Mesodermal cell (in vitro differentiated cells): Measurements from ENCODE around the gene PRTFDC1.

ENCODE experiments used
- H3K27ac ChIP-seq: 2 replicates; pipeline ENCODE4 v1.7.0; 2013; ENCODE audit warnings: mild to moderate bottlenecking, low read depth, low read length, moderate library complexity; ENCODE audit not compliant: severe bottlenecking
- H3K36me3 ChIP-seq: 2 replicates; pipeline ENCODE4 v1.7.1; 2013; ENCODE audit warnings: mild to moderate bottlenecking, low read length, moderate library complexity; ENCODE audit not compliant: control insufficient read depth, insufficient read depth
- H3K4me1 ChIP-seq: one replicate; pipeline ENCODE4 v1.7.1; 2013; ENCODE audit warnings: mild to moderate bottlenecking, low read length; ENCODE audit not compliant: insufficient read depth, control insufficient read depth, poor library complexity, severe bottlenecking
- H3K4me3 ChIP-seq: 2 replicates; pipeline ENCODE4 v1.7.0; 2013; ENCODE audit warnings: low read length, control low read depth, mild to moderate bottlenecking; ENCODE audit not compliant: insufficient read depth, poor library complexity, severe bottlenecking; ENCODE audit errors: extremely low read depth
- H3K9me3 ChIP-seq: 2 replicates; pipeline ENCODE4 v1.7.1; 2013; ENCODE audit warnings: mild to moderate bottlenecking, low read length, moderate library complexity; ENCODE audit not compliant: control insufficient read depth
- WGBS, 2 experiments: methylation state at CpG; one replicate each; pipeline ENCODE4 v1.1.5; 2013; ENCODE audit warnings: missing lambda C conversion rate in 2 of 2; ENCODE audit not compliant: insufficient coverage in 2 of 2; 5-methylcytosine and 5-hydroxymethylcytosine counted together

PRTFDC1 gene

GRCh38 chr10:24902400-24902728 lies 50.0 kb downstream of the PRTFDC1 start:
- whole genome bisulfite sequencing, 2 experiments, result no CpG with 5 or more reads among the region's 1 CpG
- H3K27ac ChIP-seq, result peak overlapping the region; percentile 31
- no peaks in the 10 kb centered on the region for H3K9me3 ChIP-seq
- H3K4me1 ChIP-seq, result peaks cover 29% of the 10 kb centered on the region
- no peak overlapping the region for H3K4me3 ChIP-seq
- H3K36me3 ChIP-seq, result no peaks in the 10 kb centered on the region

- Histone ChIP-seq H3K27ac (peak overlapping the region; percentile 59), H3K4me3 (no peak overlapping the region), H3K9me3 (no peaks in the 10 kb centered on the region), H3K36me3 (no peaks in the 10 kb centered on the region), H3K4me1 (peaks cover 31% of the 10 kb centered on the region)
- WGBS, 2 experiments, result 53 to 56% methylated on average over 2 to 3 of the region's 5 CpGs
Observed at GRCh38 chr10:24901686-24902399, 50.6 kb downstream of the PRTFDC1 start.

- Histone ChIP-seq H3K36me3 (no peaks in the 10 kb centered on the region), H3K27ac (no peak overlapping the region), H3K4me1 (peaks cover 37% of the 10 kb centered on the region), H3K9me3 (no peaks in the 10 kb centered on the region), H3K4me3 (no peak overlapping the region)
- 86 to 91% methylated on average over 1 to 4 of the region's 7 CpGs for WGBS, 2 experiments
Observed at GRCh38 chr10:24900888-24901685, 51.3 kb downstream of the PRTFDC1 start.

- peaks cover 39% of the 10 kb centered on the region for H3K4me1 ChIP-seq
- no peaks in the 10 kb centered on the region for H3K9me3 ChIP-seq
- H3K4me3 ChIP-seq, result no peak overlapping the region
- no peaks in the 10 kb centered on the region for H3K36me3 ChIP-seq
- H3K27ac ChIP-seq, result no peak overlapping the region
- 92% methylated on average over 2 of the region's 2 CpGs; no CpG with 5 or more reads in 1 of the 2 experiments for WGBS, 2 experiments
Observed at GRCh38 chr10:24899571-24899970, 52.8 kb downstream of the PRTFDC1 start.

GRCh38 chr10:24898501-24898900 lies 53.9 kb downstream of the PRTFDC1 start:
- WGBS, 2 experiments, result 100% methylated on average over 1 of the region's 2 CpGs; no CpG with 5 or more reads in 1 of the 2 experiments
- no peak overlapping the region for H3K27ac ChIP-seq
- no peak overlapping the region for H3K4me3 ChIP-seq
- H3K36me3 ChIP-seq, result no peaks in the 10 kb centered on the region
- H3K9me3 ChIP-seq, result no peaks in the 10 kb centered on the region
- peaks cover 48% of the 10 kb centered on the region for H3K4me1 ChIP-seq

- Histone ChIP-seq H3K27ac (peak overlapping the region; percentile 86), H3K4me1 (peaks cover 48% of the 10 kb centered on the region), H3K4me3 (no peak overlapping the region), H3K9me3 (no peaks in the 10 kb centered on the region), H3K36me3 (no peaks in the 10 kb centered on the region)
- WGBS, 2 experiments, result 42 to 83% methylated on average over 2 of the region's 4 CpGs
Observed at GRCh38 chr10:24897326-24897926, 55.0 kb downstream of the PRTFDC1 start.

- peak overlapping the region; percentile 8 for H3K27ac ChIP-seq
Observed at GRCh38 chr10:24894728-24895127, 57.7 kb downstream of the PRTFDC1 start.

GRCh38 chr10:24894309-24894708 lies 58.1 kb downstream of the PRTFDC1 start:
- 82 to 83% methylated on average over 1 to 4 of the region's 5 CpGs for WGBS, 2 experiments
- Histone ChIP-seq H3K4me3 (no peak overlapping the region), H3K27ac (peak overlapping the region; percentile 8), H3K36me3 (no peaks in the 10 kb centered on the region), H3K4me1 (peaks cover 38% of the 10 kb centered on the region), H3K9me3 (no peaks in the 10 kb centered on the region)

More at GRCh38 chr10:24894728-24895127, 57.7 kb downstream of the PRTFDC1 start:
- Histone ChIP-seq H3K4me3 (no peak overlapping the region), H3K4me1 (peaks cover 37% of the 10 kb centered on the region), H3K9me3 (no peaks in the 10 kb centered on the region), H3K36me3 (no peaks in the 10 kb centered on the region)
- 84 to 94% methylated on average over 5 to 6 of the region's 8 CpGs for WGBS, 2 experiments

GRCh38 chr10:24893127-24893526 lies 59.3 kb downstream of the PRTFDC1 start:
- peaks cover 42% of the 10 kb centered on the region for H3K4me1 ChIP-seq
- no peaks in the 10 kb centered on the region for H3K9me3 ChIP-seq
- no peaks in the 10 kb centered on the region for H3K36me3 ChIP-seq
- no peak overlapping the region for H3K4me3 ChIP-seq
- WGBS, 2 experiments, result 100% methylated on average over 1 to 2 of the region's 2 CpGs
- H3K27ac ChIP-seq, result no peak overlapping the region

- Histone ChIP-seq H3K36me3 (no peaks in the 10 kb centered on the region), H3K4me1 (peaks cover 33% of the 10 kb centered on the region), H3K9me3 (no peaks in the 10 kb centered on the region), H3K27ac (no peak overlapping the region), H3K4me3 (no peak overlapping the region)
- 100% methylated on average over 1 of the region's 1 CpG; no CpG with 5 or more reads in 1 of the 2 experiments for WGBS, 2 experiments
Observed at GRCh38 chr10:24891823-24892222, 60.6 kb downstream of the PRTFDC1 start.
